IMR-90 (cell line): ENCODE data around the gene C6orf89. TPM values are rescaled to one million over a fixed set of nuclear protein-coding genes. Genes with fewer than 3 reads are reported as not detected.

Experiments used
- ATAC-seq: fragments of 200-7000 bp; cut with Tn5 transposase; 2 replicates; pipeline ENCODE4 v1.9.1; 2020; ENCODE audit warnings: low read depth, mild to moderate bottlenecking, moderate library complexity
- BruUV-seq: library from RNA; stranded (reverse); fragments of 400-500 nt; replicated peaks from 2 replicates; lab custom pipeline; 2021; lab: Mats Ljungman, UMichigan
- CTCF ChIA-PET: fragments of 300-600 bp; formaldehyde crosslinking; extraction: SDS; loops from one replicate; lab custom pipeline; 2021; ENCODE audit warnings: antibody characterized with exemption; lab: Yijun Ruan, JAX
- POLR2A ChIA-PET: fragments of 300-600 bp; sonication (Branson Sonifier 250); formaldehyde crosslinking; loops from one replicate; lab custom pipeline; 2022; ENCODE audit warnings: antibody characterized with exemption; ENCODE audit not compliant: unreplicated experiment; lab: Charles Lee
- DNase-seq: peaks from one replicate; pipeline ENCODE4 v3.0.0; 2013
- H2AFZ ChIP-seq: replicated peaks from 2 replicates; pipeline ENCODE3; 2013; ENCODE audit warnings: low read length, mild to moderate bottlenecking; ENCODE audit not compliant: poor library complexity
- H2AK5ac ChIP-seq: 2 replicates; pipeline ENCODE4 v1.6.1; 2013; ENCODE audit warnings: low read depth, low read length, inconsistent platforms
- H2AK9ac ChIP-seq: replicated peaks from 2 replicates; pipeline ENCODE3; 2013; ENCODE audit warnings: mild to moderate bottlenecking, low read depth, low read length, moderate library complexity; ENCODE audit not compliant: poor library complexity
- H2BK120ac ChIP-seq: 2 replicates; pipeline ENCODE4 v1.6.1; 2013; ENCODE audit warnings: low read depth, low read length, inconsistent platforms
- H2BK15ac ChIP-seq: 3 replicates; pipeline ENCODE4 v1.6.1; 2013; ENCODE audit warnings: low read depth, low read length, inconsistent platforms
- H2BK20ac ChIP-seq: 2 replicates; pipeline ENCODE4 v1.6.1; 2013; ENCODE audit warnings: low read depth, mild to moderate bottlenecking, inconsistent platforms, low read length, moderate library complexity
- H2BK5ac ChIP-seq: 2 replicates; pipeline ENCODE4 v1.6.1; 2013; ENCODE audit warnings: mild to moderate bottlenecking, low read depth, low read length, inconsistent platforms; ENCODE audit not compliant: poor library complexity, severe bottlenecking
- H3K14ac ChIP-seq: replicated peaks from 2 replicates; pipeline ENCODE4 v1.6.1; 2013; ENCODE audit warnings: low read depth, low read length, inconsistent platforms
- H3K18ac ChIP-seq: 2 replicates; pipeline ENCODE4 v1.6.1; 2013; ENCODE audit warnings: low read depth, low read length, control low read depth
- H3K23ac ChIP-seq: 2 replicates; pipeline ENCODE4 v1.6.1; 2013; ENCODE audit warnings: low read depth, low read length, inconsistent platforms
- H3K27ac ChIP-seq: 2 replicates; pipeline ENCODE4 v1.5.1; 2013; ENCODE audit warnings: mild to moderate bottlenecking, control low read depth, low read length; ENCODE audit not compliant: insufficient read depth
- H3K27me3 ChIP-seq: 2 replicates; pipeline ENCODE4 v1.6.1; 2013; ENCODE audit warnings: low read length; ENCODE audit not compliant: control insufficient read depth, insufficient read depth
- H3K36me3 ChIP-seq: 2 replicates; pipeline ENCODE4 v1.6.1; 2013; ENCODE audit warnings: low read length, mixed read lengths; ENCODE audit not compliant: control insufficient read depth, insufficient read depth
- H3K4ac ChIP-seq: 2 replicates; pipeline ENCODE4 v1.6.1; 2013; ENCODE audit warnings: low read depth, low read length, inconsistent platforms
- H3K4me1 ChIP-seq: 2 replicates; pipeline ENCODE4 v1.6.1; 2013; ENCODE audit warnings: low read length, mixed read lengths; ENCODE audit not compliant: control insufficient read depth, insufficient read depth
- H3K4me2 ChIP-seq: 2 replicates; pipeline ENCODE4 v1.6.1; 2013; ENCODE audit warnings: low read depth, mild to moderate bottlenecking, control low read depth, low read length, moderate library complexity
- H3K4me3 ChIP-seq: 2 replicates; pipeline ENCODE4 v1.5.1; 2013; ENCODE audit warnings: low read depth, mild to moderate bottlenecking, control low read depth, low read length, moderate library complexity; ENCODE audit not compliant: insufficient read depth
- H3K56ac ChIP-seq: 2 replicates; pipeline ENCODE4 v1.6.1; 2013; ENCODE audit warnings: low read length, inconsistent platforms; ENCODE audit not compliant: insufficient read depth; ENCODE audit errors: extremely low read depth
- H3K79me1 ChIP-seq, 2 experiments: 2 replicates each; pipeline ENCODE4 v1.6.1; 2013; ENCODE audit warnings: low read length in 2 of 2, inconsistent platforms in 1 of 2, low read depth in 1 of 2
- H3K9ac ChIP-seq: 2 replicates; pipeline ENCODE4 v1.6.1; 2013; ENCODE audit warnings: low read depth, low read length, control low read depth
- H3K9me1 ChIP-seq: 2 replicates; pipeline ENCODE4 v1.6.1; 2013; ENCODE audit warnings: low read length, inconsistent platforms; ENCODE audit not compliant: insufficient read depth
- H3K9me3 ChIP-seq: 2 replicates; pipeline ENCODE4 v1.6.1; 2013; ENCODE audit warnings: low read length; ENCODE audit not compliant: control insufficient read depth, insufficient read depth
- H4K20me1 ChIP-seq: 2 replicates; pipeline ENCODE4 v1.6.1; 2013; ENCODE audit warnings: low read length, inconsistent platforms; ENCODE audit not compliant: insufficient read depth
- H4K5ac ChIP-seq: 2 replicates; pipeline ENCODE4 v1.6.1; 2013; ENCODE audit warnings: mild to moderate bottlenecking, low read depth, low read length, control low read depth
- H4K8ac ChIP-seq, 2 experiments: 2 replicates each; pipeline ENCODE4 v1.6.1; 2013; ENCODE audit warnings: low read depth in 2 of 2, low read length in 2 of 2, control low read depth in 1 of 2, inconsistent platforms in 1 of 2
- H4K91ac ChIP-seq: 2 replicates; pipeline ENCODE4 v1.6.1; 2013; ENCODE audit warnings: low read depth, low read length, inconsistent platforms; ENCODE audit not compliant: insufficient read depth
- BHLHE40 ChIP-seq: fragments of 150-350 bp; IDR thresholded peaks from 2 replicates; pipeline ENCODE4 v1.6.1; 2016; ENCODE audit warnings: mild to moderate bottlenecking, low read depth, low read length
- MAFK ChIP-seq: IDR thresholded peaks from 2 replicates; pipeline ENCODE4 v1.6.1; 2012; ENCODE audit warnings: low read depth, low read length, improper control_type of control experiment
- NFE2L2 ChIP-seq: fragments of 150-350 bp; IDR thresholded peaks from 2 replicates; pipeline ENCODE4 v1.6.1; 2016; ENCODE audit warnings: low read depth, mild to moderate bottlenecking, low read length
- RAD21 ChIP-seq: IDR thresholded peaks from 2 replicates; pipeline ENCODE4 v1.6.1; 2012; ENCODE audit warnings: low read length, improper control_type of control experiment
- WGBS, 2 experiments: methylation state at CpG; one replicate each; pipeline versions ENCODE4 v1.1.5 to v1.1.7; 2013; ENCODE audit warnings: missing lambda C conversion rate in 2 of 2; ENCODE audit not compliant: insufficient read length in 1 of 2; ENCODE audit errors: extremely low coverage in 2 of 2; 5-methylcytosine and 5-hydroxymethylcytosine counted together
- dilution Hi-C: fragments of 300-500 bp; cut with HindIII; formaldehyde crosslinking; loops from one replicate; pipeline ENCODE4 v1.14.3; 2018; ENCODE audit warnings: low sequenced_read_pairs; ENCODE audit not compliant: unreplicated experiment
- in situ Hi-C: fragments of 300-500 bp; cut with MboI; formaldehyde crosslinking; loops from 3 replicates; pipeline ENCODE4 v1.14.3; 2019; ENCODE audit warnings: low sequenced_read_pairs, inconsistent platforms, mixed read lengths
- intact Hi-C: fragments of 100-400 bp; cut with micrococcal nuclease; formaldehyde crosslinking; loops from 2 replicates; pipeline ENCODE4 v1.10.0; 2022
- polyA plus RNA-seq, 3 experiments: library from polyadenylated mRNA; depleted of rRNA; stranded (reverse); fragments of >200 nt; gene quantifications; 2 replicates each; pipeline ENCODE4 v1.2.3, GENCODE V29; 2012; ENCODE audit warnings: low replicate concordance in 1 of 3
- total RNA-seq: library from RNA; depleted of rRNA; stranded (reverse); fragments of >200 nt; gene quantifications from 2 replicates; pipeline ENCODE4 v1.2.3, GENCODE V29; 2012

C6orf89 gene
- total and polyA plus RNA-seq, 2 of the 4 experiments (the other 2 are of a cell fraction): 30.8 to 52.3 TPM

DNA sequence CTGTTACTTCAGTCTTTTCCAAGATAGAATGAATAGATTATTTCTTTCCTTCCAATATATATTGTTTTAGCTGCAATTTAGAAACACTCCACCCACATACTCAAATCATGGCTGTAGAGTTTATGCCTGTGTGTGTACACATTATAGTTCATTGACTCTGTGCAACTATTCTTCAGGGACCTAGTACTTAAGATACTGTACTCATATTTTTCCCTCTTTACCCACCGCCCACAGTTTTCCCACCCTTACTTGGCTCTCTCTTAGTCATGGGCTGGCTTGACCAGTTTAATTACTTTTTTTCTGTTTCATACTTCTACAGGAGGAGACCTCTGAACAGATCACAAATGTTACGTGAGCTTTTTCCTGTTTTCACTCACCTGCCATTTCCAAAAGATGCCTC lies 30.4 kb downstream of the C6orf89 start:
- Histone ChIP-seq H3K36me3 (peaks cover 28% of the 10 kb centered on the region), H4K91ac (no peak overlapping the region), H4K8ac (no peak overlapping the region), H3K27ac (no peak overlapping the region), H4K20me1 (peaks cover 21% of the 10 kb centered on the region), H3K4ac (peak overlapping the region; percentile 58; the same call in 1 of the 2 replicates), H2AK5ac (no peak overlapping the region), H2BK5ac (no peak overlapping the region), H3K4me2 (no peak overlapping the region), H3K9ac (no peak overlapping the region), H2AK9ac (no peak overlapping the region), H3K9me1 (peaks cover 26% of the 10 kb centered on the region), H3K27me3 (no peaks in the 10 kb centered on the region), H3K14ac (no peak overlapping the region), H2BK120ac (no peak overlapping the region), H2BK15ac (no peak overlapping the region), H3K23ac (no peak overlapping the region), H4K5ac (no peak overlapping the region), H3K18ac (no peak overlapping the region), H2AFZ (no peak overlapping the region), H3K4me1 (peaks cover 38% of the 10 kb centered on the region), H3K56ac (no peak overlapping the region), H3K9me3 (no peaks in the 10 kb centered on the region), H3K4me3 (no peak overlapping the region), H3K79me1 (peaks cover 0 to 25% of the 10 kb centered on the region in 2 experiments; a peak in 2 of 4 replicates), H2BK20ac (no peak overlapping the region)
- WGBS, 2 experiments: 88% methylated on average over 1 of the region's 2 CpGs; no CpG with 5 or more reads in 1 of the 2 experiments
- intact Hi-C loops (no loop called here), dilution Hi-C loops (no loop called here), in situ Hi-C loops (no loop called here)
- TF ChIP-seq BHLHE40 (no peak), NFE2L2 (no peak), RAD21 (no peak), MAFK (no peak)
- DNase-seq (peak; percentile 36), ATAC-seq (no peak)
- ChIA-PET POLR2A (no interaction called here), CTCF (no interaction called here)
- no TSS peak for BruUV-seq
